A549 (cell line): ENCODE results near the gene TRIM37. TPM values are rescaled to one million over a fixed set of nuclear protein-coding genes. Genes with fewer than 3 reads are reported as not detected.

Source experiments
- ATAC-seq, 2 experiments: fragments of 200-7000 bp in 1 of 2; fragments of >200 bp in 1 of 2; cut with Nextera tagmentation in 1 of 2; cut with Tn5 transposase in 1 of 2; 3 replicates each; pipeline versions ENCODE4 v1.8.0 to v1.9.1; 2018 to 2020; ENCODE audit warnings: mild to moderate bottlenecking in 1 of 2, moderate library complexity in 1 of 2
- CTCF ChIA-PET: fragments of 300-600 bp; sonication (Branson Sonifier 250); formaldehyde crosslinking; extraction: SDS; loops from one replicate; lab custom pipeline; 2021; ENCODE audit warnings: antibody characterized with exemption, inconsistent platforms; lab: Yijun Ruan, JAX
- POLR2A ChIA-PET: fragments of 350-600 bp; formaldehyde crosslinking; extraction: SDS; loops from one replicate; lab custom pipeline; 2021; ENCODE audit warnings: antibody characterized with exemption, inconsistent platforms; lab: Yijun Ruan, JAX
- DNase-seq, 2 experiments: peaks; one replicate each; pipeline versions ENCODE4 v3.0.0 to v3.0.0-alpha.2; 2011 to 2016; ENCODE audit warnings: low read depth in 1 of 2, low spot score in 1 of 2
- FAIRE-seq: peaks from 2 replicates; lab custom pipeline; 2011; peaks lifted over from hg19 to GRCh38; lab: Jason Lieb, UNC
- H3K27ac ChIP-seq, 2 experiments: fragments of >200 bp; sonication (Bioruptor Twin); formaldehyde crosslinking; 3 replicates each; pipeline ENCODE4 v1.5.1; 2016 to 2017
- H3K4me1 ChIP-seq: fragments of >200 bp; sonication (Bioruptor Twin); formaldehyde crosslinking; 3 replicates; pipeline ENCODE4 v1.6.1; 2016
- H3K4me2 ChIP-seq: fragments of >200 bp; sonication (Bioruptor Twin); formaldehyde crosslinking; 3 replicates; pipeline ENCODE4 v1.6.1; 2016
- H3K4me3 ChIP-seq: fragments of >200 bp; sonication (Bioruptor Twin); formaldehyde crosslinking; 3 replicates; pipeline ENCODE4 v1.5.1; 2016
- H3K9me3 ChIP-seq: fragments of >200 bp; sonication (Bioruptor Twin); formaldehyde crosslinking; 3 replicates; pipeline ENCODE4 v1.6.1; 2016
- CBX8 ChIP-seq: fragments of 200-600 bp; sonication (generic); IDR thresholded peaks from 2 replicates; pipeline ENCODE4 v1.6.1; 2016
- FOSL2 ChIP-seq, 2 experiments: fragments of 450-650 bp in 1 of 2; fragments of >200 bp in 1 of 2; sonication (Bioruptor Twin) in 1 of 2; formaldehyde crosslinking; IDR thresholded peaks; 2 replicates each; pipeline versions ENCODE4 v1.5.0 to v1.6.1; 2016 to 2020; ENCODE audit warnings: mild to moderate bottlenecking in 1 of 2, moderate library complexity in 1 of 2
- FOXS1 ChIP-seq: fragments of 250-450 bp; sonication (Bioruptor Pico); IDR thresholded peaks from 2 replicates; pipeline ENCODE4 v1.5.0; 2020; ENCODE audit warnings: mild to moderate bottlenecking, moderate library complexity
- JUN ChIP-seq, 2 experiments: fragments of >200 bp; sonication (Bioruptor Twin); formaldehyde crosslinking; IDR thresholded peaks; 2 replicates in 1 of 2; 3 replicates in 1 of 2; pipeline ENCODE4 v1.6.1; 2016 to 2017
- KDM1A ChIP-seq: fragments of 200-600 bp; sonication (generic); IDR thresholded peaks from 2 replicates; pipeline ENCODE4 v1.6.1; 2016; ENCODE audit warnings: low read depth, mild to moderate bottlenecking
- KDM5A ChIP-seq: fragments of 200-600 bp; sonication (generic); IDR thresholded peaks from 2 replicates; pipeline ENCODE4 v1.6.1; 2016; ENCODE audit warnings: antibody characterized with exemption, mild to moderate bottlenecking
- MAFK ChIP-seq: fragments of 450-650 bp; IDR thresholded peaks from 2 replicates; pipeline ENCODE4 v1.6.1; 2014; ENCODE audit not compliant: partially characterized antibody
- MAX ChIP-seq: IDR thresholded peaks from 2 replicates; pipeline ENCODE4 v1.6.1; 2012
- MYC ChIP-seq: IDR thresholded peaks from 2 replicates; pipeline ENCODE4 v1.6.1; 2012; ENCODE audit warnings: mild to moderate bottlenecking, inconsistent platforms, low read length, improper control_type of control experiment, borderline replicate concordance
- PHF8 ChIP-seq: fragments of 200-600 bp; sonication (generic); IDR thresholded peaks from 2 replicates; pipeline ENCODE4 v1.6.1; 2016; ENCODE audit warnings: low read depth, mild to moderate bottlenecking, antibody characterized with exemption, moderate library complexity, borderline replicate concordance
- POLR2AphosphoS2 ChIP-seq: conservative IDR thresholded peaks from 2 replicates; pipeline ENCODE4 v1.6.1; 2012; ENCODE audit warnings: low read length, improper control_type of control experiment, inconsistent platforms
- RARB ChIP-seq: fragments of 250-450 bp; sonication (Bioruptor Pico); IDR thresholded peaks from 2 replicates; pipeline ENCODE4 v1.8.0; 2021; ENCODE audit warnings: mild to moderate bottlenecking, moderate library complexity
- RCOR1 ChIP-seq: fragments of 150-350 bp; IDR thresholded peaks from 2 replicates; pipeline ENCODE4 v1.6.1; 2014; ENCODE audit warnings: antibody characterized with exemption, low read length, low read depth
- REST ChIP-seq: fragments of 200-600 bp; sonication (generic); IDR thresholded peaks from 2 replicates; pipeline ENCODE4 v1.6.1; 2016; ENCODE audit warnings: antibody characterized with exemption, mild to moderate bottlenecking, moderate library complexity
- RFX5 ChIP-seq: fragments of 450-650 bp; IDR thresholded peaks from 2 replicates; pipeline ENCODE4 v1.7.1; 2014; ENCODE audit warnings: antibody characterized with exemption, mild to moderate bottlenecking, moderate library complexity
- RNF2 ChIP-seq: fragments of 200-600 bp; sonication (generic); IDR thresholded peaks from 2 replicates; pipeline ENCODE4 v1.6.1; 2016; ENCODE audit warnings: low read depth, mild to moderate bottlenecking, antibody characterized with exemption, moderate library complexity, borderline replicate concordance
- TFCP2L1 ChIP-seq: fragments of 250-450 bp; sonication (Bioruptor Pico); IDR thresholded peaks from 2 replicates; pipeline ENCODE4 v1.5.0; 2021; ENCODE audit warnings: mild to moderate bottlenecking
- USF2 ChIP-seq: fragments of 450-650 bp; IDR thresholded peaks from 2 replicates; pipeline ENCODE4 v1.6.1; 2014; ENCODE audit warnings: antibody characterized with exemption
- ZC3H11A ChIP-seq: fragments of 450-650 bp; IDR thresholded peaks from 2 replicates; pipeline ENCODE4 v1.6.1; 2014; ENCODE audit warnings: antibody characterized with exemption, mild to moderate bottlenecking
- ZFP36 ChIP-seq: fragments of 450-650 bp; IDR thresholded peaks from 2 replicates; pipeline ENCODE4 v1.6.1; 2014; ENCODE audit warnings: borderline replicate concordance; ENCODE audit not compliant: partially characterized antibody
- ZNF302 ChIP-seq: fragments of 250-450 bp; sonication (Bioruptor Pico); IDR thresholded peaks from 2 replicates; pipeline ENCODE4 v1.9.0; 2021; ENCODE audit warnings: inconsistent platforms, mild to moderate bottlenecking, moderate library complexity
- ZSCAN20 ChIP-seq: fragments of 250-450 bp; sonication (Bioruptor Pico); IDR thresholded peaks from 2 replicates; pipeline ENCODE4 v1.8.0; 2022; ENCODE audit warnings: mild to moderate bottlenecking, moderate library complexity
- WGBS: methylation state at CpG from one replicate; pipeline ENCODE4 v1.1.6; 2017; ENCODE audit errors: missing lambda C conversion rate; 5-methylcytosine and 5-hydroxymethylcytosine counted together
- polyA plus RNA-seq, 4 experiments: library from polyadenylated mRNA; depleted of rRNA in 3 of 4; stranded (reverse); fragments of >200 nt; fragmentation: RNase III in 1 of 4; extraction: RNeasy Plus Mini Kit Qiagen cat#74134 plus additional on column Dnase treatment in 1 of 4; gene quantifications; 2 replicates in 3 of 4; 3 replicates in 1 of 4; pipeline ENCODE4 v1.2.3, GENCODE V29; 2011 to 2017
- TF ChIP-seq, protein P1 (sequence below): IDR thresholded peaks from 2 replicates; pipeline ENCODE4 v1.6.1; 2012
- TF ChIP-seq, protein P2 (sequence below): fragments of 150-350 bp; IDR thresholded peaks from 2 replicates; pipeline ENCODE4 v1.6.1; 2014; ENCODE audit warnings: low read depth, mild to moderate bottlenecking, low read length

The TRIM37 gene
- polyA plus RNA-seq, 2 of the 4 experiments (the other 2 are of a cell fraction): 29.4 to 56.3 TPM

DNA sequence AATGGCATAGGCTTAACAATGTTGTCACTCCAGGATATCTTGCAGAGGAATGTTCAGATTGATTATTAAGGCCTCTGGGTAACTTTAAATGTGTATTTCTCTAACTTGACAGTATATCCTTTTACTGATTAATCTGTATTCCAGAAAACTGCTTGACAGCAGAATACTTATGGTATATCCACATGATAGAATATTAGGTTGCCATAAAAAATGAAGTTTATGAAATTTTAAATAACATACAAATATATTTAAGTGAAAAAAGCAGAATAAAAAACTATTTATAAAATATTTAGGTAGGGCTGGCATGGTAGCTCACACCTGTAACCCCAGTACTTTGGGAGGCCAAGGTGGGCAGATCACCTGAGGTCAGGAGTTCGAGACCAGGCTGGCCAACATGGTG is 106.7 kb downstream of the TRIM37 start:
- WGBS: 94% methylated on average over 1 of the region's 1 CpG

DNA sequence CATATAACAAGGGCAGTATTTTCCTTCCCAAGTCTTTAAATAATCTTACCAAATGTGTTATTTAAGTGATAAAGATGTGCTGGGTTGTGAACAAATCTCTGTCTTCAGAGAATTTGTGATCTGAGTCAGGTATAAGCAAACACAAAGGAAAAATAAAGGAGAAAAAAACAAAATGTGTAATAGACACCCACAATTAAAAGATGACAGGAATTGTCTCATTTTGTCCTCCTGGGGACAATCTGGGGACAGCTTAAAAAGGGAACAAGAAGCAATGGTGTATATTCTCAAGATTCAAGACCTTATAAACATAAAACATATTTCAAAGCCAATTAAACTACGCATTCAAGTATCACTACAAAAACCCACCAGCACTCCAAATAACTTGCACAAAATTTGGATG is 107.2 kb downstream of the TRIM37 start:
- CTCF ChIA-PET: interaction anchor here (1.0 to 2.4 kb wide), 2 partner anchors 411 to 481 kb away, joined by 3 to 6 read pairs; no protein-coding TSS in a partner anchor
- DNase-seq (no peak), FAIRE-seq (no peak), ATAC-seq (no peak)
- no peaks in the 10 kb centered on the region for H3K9me3 ChIP-seq
- POLR2A ChIA-PET: no interaction called here
- H3K27ac ChIP-seq: no peak overlapping the region
- 100% methylated on average over 1 of the region's 1 CpG for WGBS
- TF ChIP-seq MAFK (no peak), RFX5 (no peak), USF2 (no peak), KDM5A (no peak), FOSL2 (IDR thresholded peaks at IDR 0.05) (no peak), FOSL2 (CRISPR knock-in tag; IDR thresholded peaks at IDR 0.05) (no peak), PHF8 (no peak), ZFP36 (no peak), MYC (no peak), REST (no peak), JUN (IDR thresholded peaks at IDR 0.05) (no peak), POLR2AphosphoS2 (no peak), RNF2 (no peak), RCOR1 (no peak), ZNF302 (CRISPR knock-in tag) (no peak), CBX8 (no peak)
- TF ChIP-seq, protein P1, sequence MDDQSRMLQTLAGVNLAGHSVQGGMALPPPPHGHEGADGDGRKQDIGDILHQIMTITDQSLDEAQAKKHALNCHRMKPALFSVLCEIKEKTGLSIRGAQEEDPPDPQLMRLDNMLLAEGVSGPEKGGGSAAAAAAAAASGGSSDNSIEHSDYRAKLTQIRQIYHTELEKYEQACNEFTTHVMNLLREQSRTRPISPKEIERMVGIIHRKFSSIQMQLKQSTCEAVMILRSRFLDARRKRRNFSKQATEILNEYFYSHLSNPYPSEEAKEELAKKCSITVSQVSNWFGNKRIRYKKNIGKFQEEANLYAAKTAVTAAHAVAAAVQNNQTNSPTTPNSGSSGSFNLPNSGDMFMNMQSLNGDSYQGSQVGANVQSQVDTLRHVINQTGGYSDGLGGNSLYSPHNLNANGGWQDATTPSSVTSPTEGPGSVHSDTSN: no peak
- TF ChIP-seq, protein P2, sequence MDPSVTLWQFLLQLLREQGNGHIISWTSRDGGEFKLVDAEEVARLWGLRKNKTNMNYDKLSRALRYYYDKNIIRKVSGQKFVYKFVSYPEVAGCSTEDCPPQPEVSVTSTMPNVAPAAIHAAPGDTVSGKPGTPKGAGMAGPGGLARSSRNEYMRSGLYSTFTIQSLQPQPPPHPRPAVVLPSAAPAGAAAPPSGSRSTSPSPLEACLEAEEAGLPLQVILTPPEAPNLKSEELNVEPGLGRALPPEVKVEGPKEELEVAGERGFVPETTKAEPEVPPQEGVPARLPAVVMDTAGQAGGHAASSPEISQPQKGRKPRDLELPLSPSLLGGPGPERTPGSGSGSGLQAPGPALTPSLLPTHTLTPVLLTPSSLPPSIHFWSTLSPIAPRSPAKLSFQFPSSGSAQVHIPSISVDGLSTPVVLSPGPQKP: no peak
- H3K4me1 ChIP-seq: peaks cover 14% of the 10 kb centered on the region
- H3K4me2 ChIP-seq: no peak overlapping the region
- no peak overlapping the region for H3K4me3 ChIP-seq

More for the DNA sequence above, 106.7 kb downstream of the TRIM37 start:
- FAIRE-seq (no peak), ATAC-seq (no peak), DNase-seq (no peak)
- H3K9me3 ChIP-seq: no peaks in the 10 kb centered on the region
- POLR2A ChIA-PET: no interaction called here
- H3K4me3 ChIP-seq: no peak overlapping the region
- H3K4me1 ChIP-seq: peaks cover 14% of the 10 kb centered on the region
- CTCF ChIA-PET: interaction anchor here (2.4 kb wide), 1 partner anchor 482 kb away, joined by 6 read pairs; no protein-coding TSS in a partner anchor
- TF ChIP-seq ZSCAN20 (CRISPR knock-in tag): no peak
- no peak for TF ChIP-seq FOXS1 (CRISPR knock-in tag)
- TF ChIP-seq RARB (CRISPR knock-in tag): no peak
- TF ChIP-seq ZC3H11A: no peak
- no peak for TF ChIP-seq TFCP2L1
- no peak for TF ChIP-seq MAX
- TF ChIP-seq MAFK: no peak
- no peak for TF ChIP-seq KDM1A
- H3K4me2 ChIP-seq: no peak overlapping the region
- H3K27ac ChIP-seq: no peak overlapping the region
